Measurements from ENCODE around the gene DDX56.

DNA sequence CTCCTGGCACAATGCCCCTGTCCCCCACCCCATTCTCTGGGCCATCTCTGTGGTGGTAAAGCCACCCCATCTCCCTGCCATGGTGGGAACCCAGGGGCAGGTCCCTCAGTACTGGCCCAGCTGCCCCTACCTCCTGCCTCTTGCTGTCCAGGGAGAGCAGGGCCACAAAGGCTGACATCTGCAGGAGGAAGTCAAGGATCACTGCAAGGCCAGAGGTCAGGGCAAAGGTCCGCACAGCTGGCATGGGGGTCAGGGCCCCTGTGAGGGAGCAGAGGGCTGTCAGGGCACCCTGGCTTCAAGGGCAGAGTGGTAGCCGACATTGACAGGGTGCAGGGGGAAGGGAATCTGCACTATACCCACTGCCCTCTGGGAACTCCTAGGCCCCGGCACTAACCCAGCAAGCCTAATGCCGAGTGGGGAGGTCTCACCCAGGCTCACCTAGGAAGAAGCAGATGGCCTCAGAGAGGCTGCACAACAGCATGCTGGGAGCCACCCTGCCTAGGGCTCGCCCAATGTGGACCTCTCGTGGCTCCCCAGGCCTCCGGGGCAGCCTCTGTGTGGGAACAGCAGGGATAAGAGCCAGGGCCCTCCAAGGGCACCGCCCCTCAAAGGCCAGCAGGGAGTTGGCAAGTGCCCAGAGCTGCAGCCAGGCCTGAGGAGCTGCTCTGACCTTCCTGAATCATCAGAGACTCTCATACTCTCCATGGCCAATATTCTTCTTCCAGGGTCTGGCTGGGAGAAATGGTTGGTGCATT is 40.2 kb downstream of the DDX56 start:
- TF ChIP-seq POLR2A (IDR thresholded peaks at IDR 0.05) (no peak), CTCF (IDR thresholded peaks at IDR 0.05) (no peak), POLR2AphosphoS5 (IDR thresholded peaks at IDR 0.05) (no peak), EP300 (IDR thresholded peaks at IDR 0.05) (no peak)
